ENCODE data around the gene DMTF1. TPM values are rescaled to one million over a fixed set of nuclear protein-coding genes. Genes with fewer than 3 reads are reported as not detected.

DMTF1 gene
- total RNA-seq, 1 donor from 2014 or later = 106 TPM

DNA sequence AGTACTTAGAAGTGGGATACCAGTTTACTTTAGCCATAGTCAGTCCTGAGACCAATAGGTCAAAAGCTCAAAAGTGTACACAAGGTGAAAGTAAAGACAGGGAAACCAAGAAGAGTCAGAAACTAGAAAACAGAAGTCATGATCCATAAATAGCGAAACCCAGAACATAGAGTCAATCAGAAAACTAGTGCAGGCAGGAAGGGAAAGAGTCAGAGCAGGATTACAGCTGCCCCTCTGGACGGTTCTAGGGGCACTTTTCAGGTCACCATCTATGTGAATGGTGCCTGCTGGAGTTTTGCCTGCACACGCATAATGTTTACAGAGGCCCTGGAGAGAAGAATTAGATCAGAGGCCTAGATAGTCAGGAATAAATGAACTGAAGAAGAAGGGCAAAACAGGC lies 22.4 kb upstream of the DMTF1 start:
- H3K27me3 Mint-ChIP-seq (ENCODE audit: unreplicated experiment) = no peaks in the 10 kb centered on the region
- H3K4me3 Mint-ChIP-seq (ENCODE audit: unreplicated experiment) = no peak overlapping the region
- H3K9me3 Mint-ChIP-seq (ENCODE audit: unreplicated experiment) = no peaks in the 10 kb centered on the region
- no peaks in the 10 kb centered on the region for H3K36me3 Mint-ChIP-seq (ENCODE audit: low read depth, unreplicated experiment)
- peak overlapping the region; percentile 1 for H3K27ac Mint-ChIP-seq (ENCODE audit: unreplicated experiment)
- TF ChIP-seq CTCF (IDR thresholded peaks at IDR 0.05; ENCODE audit: unreplicated experiment) = no peak
- H3K4me1 Mint-ChIP-seq (ENCODE audit: unreplicated experiment) = peaks cover 27% of the 10 kb centered on the region
- no peak for DNase-seq (ENCODE audit: low spot score)

GRCh38 chr7:87131771-87132170 lies 20.5 kb upstream of the DMTF1 start:
- TF ChIP-seq CTCF (IDR thresholded peaks at IDR 0.05; ENCODE audit: unreplicated experiment) = no peak
- H3K4me3 Mint-ChIP-seq (ENCODE audit: unreplicated experiment) = no peak overlapping the region
- H3K4me1 Mint-ChIP-seq (ENCODE audit: unreplicated experiment) = peaks cover 27% of the 10 kb centered on the region
- no peaks in the 10 kb centered on the region for H3K9me3 Mint-ChIP-seq (ENCODE audit: unreplicated experiment)
- H3K27me3 Mint-ChIP-seq (ENCODE audit: unreplicated experiment) = no peaks in the 10 kb centered on the region
- DNase-seq (ENCODE audit: low spot score) = no peak
- H3K27ac Mint-ChIP-seq (ENCODE audit: unreplicated experiment) = no peak overlapping the region
- H3K36me3 Mint-ChIP-seq (ENCODE audit: low read depth, unreplicated experiment) = no peaks in the 10 kb centered on the region

GRCh38 chr7:87137271-87137670 lies 15.0 kb upstream of the DMTF1 start:
- Mint-ChIP-seq H3K4me1 (ENCODE audit: unreplicated experiment) (peaks cover 18% of the 10 kb centered on the region), H3K27ac (ENCODE audit: unreplicated experiment) (no peak overlapping the region), H3K4me3 (ENCODE audit: unreplicated experiment) (no peak overlapping the region), H3K27me3 (ENCODE audit: unreplicated experiment) (no peaks in the 10 kb centered on the region), H3K36me3 (ENCODE audit: low read depth, unreplicated experiment) (no peaks in the 10 kb centered on the region), H3K9me3 (ENCODE audit: unreplicated experiment) (no peaks in the 10 kb centered on the region)
- TF ChIP-seq CTCF (IDR thresholded peaks at IDR 0.05; ENCODE audit: unreplicated experiment) = no peak
- DNase-seq (ENCODE audit: low spot score) = no peak

- Mint-ChIP-seq H3K4me3 (ENCODE audit: unreplicated experiment) (no peak overlapping the region), H3K9me3 (ENCODE audit: unreplicated experiment) (no peaks in the 10 kb centered on the region), H3K27ac (ENCODE audit: unreplicated experiment) (no peak overlapping the region), H3K27me3 (ENCODE audit: unreplicated experiment) (no peaks in the 10 kb centered on the region), H3K4me1 (ENCODE audit: unreplicated experiment) (peaks cover 10% of the 10 kb centered on the region), H3K36me3 (ENCODE audit: low read depth, unreplicated experiment) (no peaks in the 10 kb centered on the region)
- no peak for TF ChIP-seq CTCF (IDR thresholded peaks at IDR 0.05; ENCODE audit: unreplicated experiment)
- no peak for DNase-seq (ENCODE audit: low spot score)
Observed at GRCh38 chr7:87139514-87139913, 12.7 kb upstream of the DMTF1 start.

GRCh38 chr7:87140271-87140748 lies 11.9 kb upstream of the DMTF1 start:
- no peaks in the 10 kb centered on the region for H3K27me3 Mint-ChIP-seq (ENCODE audit: unreplicated experiment)
- no peak overlapping the region for H3K4me3 Mint-ChIP-seq (ENCODE audit: unreplicated experiment)
- H3K4me1 Mint-ChIP-seq (ENCODE audit: unreplicated experiment) = peaks cover 10% of the 10 kb centered on the region
- no peak for DNase-seq (ENCODE audit: low spot score)
- no peak for TF ChIP-seq CTCF (IDR thresholded peaks at IDR 0.05; ENCODE audit: unreplicated experiment)
- H3K27ac Mint-ChIP-seq (ENCODE audit: unreplicated experiment) = no peak overlapping the region
- H3K9me3 Mint-ChIP-seq (ENCODE audit: unreplicated experiment) = no peaks in the 10 kb centered on the region
- H3K36me3 Mint-ChIP-seq (ENCODE audit: low read depth, unreplicated experiment) = no peaks in the 10 kb centered on the region

Data from endothelial cell (in vitro differentiated cells).